HG02870 (cell line): ENCODE results near the gene AGER.
"Not testable (repeated sequence)": the region's sequence is repeated elsewhere in the genome, so short reads cannot be mapped to it uniquely, and the experiment has no call there.

ENCODE experiments used
- ATAC-seq: cut with Tn5 transposase; IDR thresholded peaks from one replicate; pipeline ENCODE4 v1.9.1; 2021; ENCODE audit warnings: mild to moderate bottlenecking, moderate library complexity; ENCODE audit not compliant: unreplicated experiment

AGER gene

GRCh38 chr6:32151181-32151862, 32.7 kb downstream of the AGER start:
- no peak for ATAC-seq

- no peak for ATAC-seq
These were observed 33.9 kb downstream of the AGER start for GRCh38 chr6:32149932-32150870.

GRCh38 chr6:32149092-32149755, 34.8 kb downstream of the AGER start:
- ATAC-seq = no peak

GRCh38 chr6:32148289-32149091, 35.6 kb downstream of the AGER start:
- no peak for ATAC-seq

GRCh38 chr6:32147401-32148132, 36.5 kb downstream of the AGER start:
- ATAC-seq = no peak

GRCh38 chr6:32146687-32147086, 37.4 kb downstream of the AGER start:
- no peak for ATAC-seq

GRCh38 chr6:32146287-32146686, 37.8 kb downstream of the AGER start:
- no peak for ATAC-seq

- not testable (repeated sequence) for ATAC-seq
These were observed 39.8 kb downstream of the AGER start for GRCh38 chr6:32144238-32144637.

- no peak for ATAC-seq
These were observed 43.5 kb downstream of the AGER start for GRCh38 chr6:32140420-32141046.

GRCh38 chr6:32139590-32139989, 44.5 kb downstream of the AGER start:
- no peak for ATAC-seq

- no peak for ATAC-seq
These were observed 46.6 kb downstream of the AGER start for GRCh38 chr6:32137454-32137853.

- no peak for ATAC-seq
These were observed 50.3 kb downstream of the AGER start for GRCh38 chr6:32133786-32134185.

- ATAC-seq = no peak
These were observed 51.9 kb downstream of the AGER start for GRCh38 chr6:32132110-32132509.

- ATAC-seq = no peak
These were observed 52.6 kb downstream of the AGER start for GRCh38 chr6:32131439-32131948.
